Left kidney (tissue), 2 donors: ENCODE measurements around the gene ALK. TPM values are rescaled to one million over a fixed set of nuclear protein-coding genes. Genes with fewer than 3 reads are reported as not detected.
A peak's percentile ranks its signal among the peaks of the same experiment; 100 is the strongest.

Experiments used
- DNase-seq: peaks from one replicate; pipeline ENCODE4 v3.0.0-alpha.2; 2013
- polyA plus RNA-seq: library from polyadenylated mRNA; unstranded; fragments of 120-200 nt; gene quantifications from one replicate; pipeline ENCODE4 v1.2.1, GENCODE V29; 2013; ENCODE audit not compliant: insufficient read length

ALK gene
- polyA plus RNA-seq, 1 donor, result 0.55 TPM

- DNase-seq, result no peak
Observed at GRCh38 chr2:29224693-29225551, 696.5 kb downstream of the ALK start.

GRCh38 chr2:29223851-29224692, 697.3 kb downstream of the ALK start:
- peak; percentile 11 for DNase-seq

- DNase-seq, result no peak
Observed at GRCh38 chr2:29223257-29223656, 698.1 kb downstream of the ALK start.

GRCh38 chr2:29222381-29223179, 698.8 kb downstream of the ALK start:
- DNase-seq, result no peak

- DNase-seq, result no peak
Observed at GRCh38 chr2:29220506-29221270, 700.7 kb downstream of the ALK start.

GRCh38 chr2:29219374-29219773, 702.0 kb downstream of the ALK start:
- DNase-seq, result no peak

- DNase-seq, result no peak
Observed at GRCh38 chr2:29218550-29219125, 702.7 kb downstream of the ALK start.

- DNase-seq, result no peak
Observed at GRCh38 chr2:29218071-29218470, 703.3 kb downstream of the ALK start.

- DNase-seq, result no peak
Observed at GRCh38 chr2:29216609-29216909, 704.8 kb downstream of the ALK start.

- DNase-seq, result no peak
Observed at GRCh38 chr2:29215739-29216608, 705.4 kb downstream of the ALK start.

GRCh38 chr2:29215073-29215472, 706.3 kb downstream of the ALK start:
- DNase-seq, result no peak

GRCh38 chr2:29213888-29214291, 707.5 kb downstream of the ALK start:
- DNase-seq, result no peak

GRCh38 chr2:29212009-29212408, 709.4 kb downstream of the ALK start:
- DNase-seq, result no peak

- no peak for DNase-seq
Observed at GRCh38 chr2:29209551-29209950, 711.8 kb downstream of the ALK start.

GRCh38 chr2:29207352-29208148, 713.8 kb downstream of the ALK start:
- DNase-seq, result no peak

GRCh38 chr2:29206941-29207340, 714.4 kb downstream of the ALK start:
- no peak for DNase-seq

- DNase-seq, result no peak
Observed at GRCh38 chr2:29202819-29203495, 718.4 kb downstream of the ALK start.

- no peak for DNase-seq
Observed at GRCh38 chr2:29201979-29202378, 719.4 kb downstream of the ALK start.
